Putamen (tissue), 1 donor: ENCODE results near the gene SRRM3.
"Not testable (repeated sequence)": the region's sequence is repeated elsewhere in the genome, so short reads cannot be mapped to it uniquely, and the experiment has no call there.

Source experiments
- DNase-seq: peaks from one replicate; pipeline ENCODE4 v3.0.0-alpha.2; 2016; ENCODE audit warnings: low spot score

SRRM3 gene

GRCh38 chr7:76262683-76263402 is 61.1 kb downstream of the SRRM3 start:
- no peak for DNase-seq

DNA sequence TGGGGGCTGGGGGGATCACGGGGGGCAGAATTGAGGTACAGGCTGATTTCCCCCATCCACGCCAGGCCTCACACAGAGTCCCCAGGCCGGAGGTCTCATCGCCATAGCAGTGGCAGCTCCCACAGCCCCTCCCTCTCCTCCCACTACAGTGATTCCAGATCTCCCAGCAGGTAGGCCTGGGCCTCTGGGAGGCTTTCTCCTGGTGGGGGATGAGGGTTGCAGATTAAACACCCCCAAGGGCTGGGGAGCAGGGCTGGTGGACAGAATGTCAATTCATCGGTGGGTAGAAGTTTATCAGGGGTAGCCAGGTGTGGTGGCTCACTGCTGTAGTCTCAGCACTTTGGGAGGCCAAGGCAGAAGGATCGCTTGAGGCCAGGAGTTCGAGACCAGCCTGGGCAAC is 63.6 kb downstream of the SRRM3 start:
- DNase-seq = no peak

DNA sequence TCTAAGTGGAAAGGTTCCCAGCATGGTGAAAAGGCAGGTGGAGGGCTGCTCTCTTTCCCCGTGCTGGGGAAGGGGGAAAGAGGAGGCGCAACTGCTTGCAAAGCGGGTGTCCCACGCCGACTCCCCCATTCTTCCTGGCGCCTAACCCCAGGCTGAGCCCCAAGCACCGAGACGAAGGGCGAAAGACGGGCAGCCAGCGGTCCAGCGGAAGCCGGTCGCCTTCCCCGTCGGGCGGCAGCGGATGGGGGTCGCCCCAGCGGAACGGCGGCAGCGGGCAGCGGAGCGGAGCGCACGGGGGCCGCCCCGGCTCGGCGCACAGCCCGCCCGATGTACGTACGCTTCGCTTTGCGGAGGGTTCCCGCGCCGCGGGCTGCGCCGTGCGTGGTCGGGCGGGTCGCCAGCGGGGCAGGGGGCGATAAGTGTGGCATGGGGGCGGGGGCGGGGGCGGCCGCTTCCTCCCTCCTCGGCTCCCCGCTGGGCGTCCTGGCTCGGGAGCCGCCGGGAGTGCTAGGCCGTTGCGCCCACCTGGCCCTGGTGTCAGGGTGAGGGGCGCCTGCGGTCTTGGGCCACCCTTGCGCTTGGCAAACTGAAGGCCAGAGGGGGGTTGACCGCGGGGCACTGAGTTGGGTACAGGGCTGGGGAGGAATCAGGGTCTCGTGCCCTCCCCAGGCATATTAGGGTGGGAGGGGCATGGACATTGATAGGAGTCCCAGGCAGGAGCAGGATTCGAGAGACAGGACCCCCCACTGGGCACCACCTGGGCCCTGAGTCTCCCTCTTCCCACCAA is 65.6 kb downstream of the SRRM3 start:
- DNase-seq = no peak

GRCh38 chr7:76267894-76268183 is 66.1 kb downstream of the SRRM3 start:
- DNase-seq = no peak

DNA sequence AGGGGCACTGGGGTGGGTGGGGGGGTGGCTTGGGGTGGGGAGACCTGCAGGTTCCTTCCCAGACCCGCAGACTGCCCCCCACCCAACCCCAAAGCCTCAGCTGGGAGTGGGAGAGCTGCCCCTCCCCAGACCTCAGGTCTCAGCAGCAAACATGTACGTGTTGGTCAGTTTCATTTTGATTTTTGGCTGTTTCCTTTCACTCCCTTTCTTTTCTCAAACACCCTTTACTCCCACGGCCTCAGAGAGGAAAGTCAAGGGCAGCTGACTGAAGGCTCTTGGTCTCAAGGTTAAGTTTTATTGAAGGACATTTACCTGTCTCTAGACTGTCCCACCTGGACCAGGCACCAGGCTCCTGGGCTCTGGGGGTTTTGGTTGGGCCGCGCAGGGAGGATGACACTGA is 66.7 kb downstream of the SRRM3 start:
- DNase-seq = no peak

DNA sequence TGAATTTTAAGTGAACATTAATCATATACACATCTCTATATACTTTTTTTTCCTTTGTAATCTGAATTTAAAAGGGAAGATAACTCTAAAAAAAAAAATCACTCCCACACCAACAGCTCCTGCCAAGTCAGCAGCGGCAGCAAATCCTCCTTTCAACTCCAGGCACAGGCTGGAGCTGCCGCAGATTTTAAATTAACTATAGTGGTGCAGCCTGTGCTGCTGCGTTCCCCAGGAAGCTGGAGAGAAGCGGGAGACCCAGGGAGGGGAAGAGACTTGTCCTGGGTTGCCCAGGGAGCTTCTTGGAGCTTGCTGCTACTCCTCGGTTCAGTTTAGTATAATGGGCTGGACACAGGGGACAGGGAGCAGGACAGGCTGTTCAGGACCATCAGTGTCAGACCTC is 68.2 kb downstream of the SRRM3 start:
- peak; percentile 62 for DNase-seq

DNA sequence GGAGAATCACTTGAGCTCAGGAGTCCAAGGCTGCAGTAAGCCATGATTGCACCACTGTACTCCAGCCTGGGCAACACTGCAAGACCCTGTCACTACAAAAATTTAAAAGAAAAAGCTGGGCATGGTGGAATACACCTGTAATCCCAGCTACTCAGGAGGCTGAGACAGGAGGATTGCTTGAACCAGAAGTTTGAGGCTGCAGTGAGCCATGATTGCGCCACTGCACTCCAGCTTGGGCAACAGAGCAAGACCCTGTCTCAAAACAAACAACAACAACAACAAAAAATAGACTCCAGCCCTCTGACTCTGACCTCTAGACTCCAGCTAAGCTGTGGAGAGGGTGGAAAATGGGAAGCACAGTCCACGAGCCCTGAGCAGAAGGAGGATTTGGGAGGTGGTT is 69.7 kb downstream of the SRRM3 start:
- not testable (repeated sequence) for DNase-seq

DNA sequence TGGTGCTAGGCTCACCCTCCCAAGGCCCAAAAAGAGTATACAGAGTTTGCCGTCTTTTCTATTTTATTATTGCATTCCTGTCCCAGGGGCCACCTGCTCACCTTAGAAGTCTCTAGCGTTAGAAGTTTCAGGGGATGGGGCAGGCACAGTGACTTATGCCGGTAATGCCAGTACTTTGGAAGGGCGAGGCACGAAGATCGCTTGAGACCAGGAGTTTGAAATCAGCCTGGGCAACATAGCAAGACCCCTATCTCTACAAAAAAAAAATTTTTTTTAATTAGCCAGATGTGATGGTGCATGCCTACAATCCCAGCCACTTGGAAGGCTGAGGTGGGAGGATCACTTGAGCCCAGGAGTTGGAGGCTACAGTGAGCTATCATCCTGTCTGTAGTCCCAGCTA is 70.4 kb downstream of the SRRM3 start:
- DNase-seq = no peak

- DNase-seq = no peak
Observed at GRCh38 chr7:76272851-76273497, 71.3 kb downstream of the SRRM3 start.

- DNase-seq = no peak
Observed at GRCh38 chr7:76273503-76273902, 71.8 kb downstream of the SRRM3 start.

GRCh38 chr7:76278540-76278939 is 76.8 kb downstream of the SRRM3 start:
- DNase-seq = no peak

- no peak for DNase-seq
Observed at GRCh38 chr7:76280408-76280807, 78.7 kb downstream of the SRRM3 start.

- DNase-seq = no peak
Observed at GRCh38 chr7:76281006-76281705, 79.5 kb downstream of the SRRM3 start.

GRCh38 chr7:76281706-76282343 is 80.1 kb downstream of the SRRM3 start:
- DNase-seq = no peak

- DNase-seq = no peak
Observed at GRCh38 chr7:76282344-76283253, 80.9 kb downstream of the SRRM3 start.

GRCh38 chr7:76283254-76284159 is 81.8 kb downstream of the SRRM3 start:
- DNase-seq = no peak

- DNase-seq = no peak
Observed at GRCh38 chr7:76285604-76286374, 84.1 kb downstream of the SRRM3 start.

DNA sequence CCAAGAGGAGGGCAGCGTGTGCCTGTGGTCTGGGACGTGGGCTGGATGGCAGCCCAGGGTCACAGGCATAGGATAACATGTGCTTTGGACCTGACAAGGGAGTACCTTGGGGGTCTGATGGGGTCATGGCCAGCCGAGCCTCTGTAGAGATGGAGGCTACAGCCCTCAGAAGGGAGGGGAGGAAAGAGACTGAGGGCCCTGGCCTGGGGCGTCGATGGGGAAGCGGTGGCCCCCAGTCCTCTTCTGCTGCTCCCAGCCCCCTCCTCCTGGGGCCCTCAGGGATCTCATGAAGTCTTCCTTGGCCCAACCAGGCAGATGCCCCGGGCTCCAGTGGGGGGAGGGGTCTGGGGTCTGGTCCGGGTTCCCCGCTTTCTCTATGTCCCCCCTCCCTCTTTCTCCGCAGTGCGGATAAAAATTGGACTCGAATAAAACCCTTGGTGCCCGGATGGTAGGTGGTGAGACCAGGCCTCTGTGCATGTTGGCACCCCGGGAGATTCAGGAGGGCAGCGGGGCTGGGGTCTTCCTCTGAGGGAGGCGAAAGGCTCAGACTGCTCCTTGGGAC is 85.2 kb downstream of the SRRM3 start:
- DNase-seq = no peak

- not testable (repeated sequence) for DNase-seq
Observed at GRCh38 chr7:76290847-76291350, 89.2 kb downstream of the SRRM3 start.
